Medulla oblongata (tissue), 1 donor: Measurements from ENCODE around the gene ARF1.

ENCODE experiments used
- DNase-seq: peaks from one replicate; pipeline ENCODE4 v3.0.0-alpha.2; 2015; ENCODE audit errors: extremely low spot score

The ARF1 gene

GRCh38 chr1:228148196-228148861 is 65.8 kb downstream of the ARF1 start:
- DNase-seq, result peak; percentile 36
